Heart left ventricle (tissue), 16 donors: ENCODE data around the gene KPNA6. TPM values are rescaled to one million over a fixed set of nuclear protein-coding genes. Genes with fewer than 3 reads are reported as not detected.
"Not testable (repeated sequence)": the region's sequence is repeated elsewhere in the genome, so short reads cannot be mapped to it uniquely, and the experiment has no call there.

Source experiments
- ATAC-seq, 4 donors: fragments of 200-7000 bp; cut with Tn5 transposase; one replicate each; pipeline ENCODE4 v1.9.1; 2020 to 2022; ENCODE audit warnings: moderate library complexity in 4 of 4, mild to moderate bottlenecking in 3 of 4, moderate number of reproducible peaks in 1 of 4
- DNase-seq, 5 donors: peaks; one replicate each; pipeline ENCODE4 v3.0.0-alpha.2; 2020
- H3K27ac ChIP-seq, 12 donors: fragments of 200-600 bp; sonication (generic) in 4 of 12; one replicate each; pipeline versions ENCODE4 v1.5.0 to v1.8.0; 2016 to 2022; ENCODE audit warnings: mild to moderate bottlenecking in 2 of 12
- H3K27me3 ChIP-seq, 9 donors: fragments of 200-600 bp; sonication (generic) in 2 of 9; one replicate each; pipeline versions ENCODE4 v1.5.1 to v1.8.0; 2016 to 2022; ENCODE audit warnings: mild to moderate bottlenecking in 3 of 9
- H3K36me3 ChIP-seq, 9 donors: fragments of 200-600 bp; sonication (generic) in 2 of 9; one replicate each; pipeline versions ENCODE4 v1.5.0 to v1.8.0; 2018 to 2022; ENCODE audit warnings: mild to moderate bottlenecking in 2 of 9
- H3K4me1 ChIP-seq, 12 donors: fragments of 200-600 bp; sonication (generic) in 4 of 12; one replicate each; pipeline versions ENCODE4 v1.5.0 to v1.8.0; 2016 to 2022; ENCODE audit warnings: mild to moderate bottlenecking in 3 of 12
- H3K4me3 ChIP-seq, 12 donors: fragments of 200-600 bp; sonication (generic) in 4 of 12; one replicate each; pipeline versions ENCODE4 v1.5.0 to v1.8.0; 2017 to 2022; ENCODE audit warnings: mild to moderate bottlenecking in 9 of 12, moderate library complexity in 4 of 12
- H3K9me3 ChIP-seq, 12 donors: fragments of 200-600 bp; sonication (generic) in 4 of 12; one replicate each; pipeline versions ENCODE4 v1.5.0 to v1.8.0; 2016 to 2022; ENCODE audit warnings: mild to moderate bottlenecking in 1 of 12
- CTCF ChIP-seq, 12 donors: fragments of 200-600 bp; sonication (generic) in 4 of 12; IDR thresholded peaks; one replicate each; pipeline versions ENCODE4 v1.5.0 to v1.8.0; 2018 to 2022; ENCODE audit warnings: antibody characterized with exemption in 12 of 12, mild to moderate bottlenecking in 5 of 12
- POLR2A ChIP-seq, 2 donors: fragments of 450-650 bp; IDR thresholded peaks; one replicate each; pipeline ENCODE4 v1.6.1; 2017; ENCODE audit warnings: antibody characterized with exemption in 2 of 2, mild to moderate bottlenecking in 2 of 2, moderate library complexity in 2 of 2
- WGBS, 4 donors: extraction: QIAGEN DNeasy Blood & Tissue Kit in 2 of 4; methylation state at CpG; one replicate each; pipeline versions ENCODE4 v1.1.5 to v1.1.7; 2013 to 2018; 5-methylcytosine and 5-hydroxymethylcytosine counted together
- intact Hi-C, 10 donors: fragments of 100-400 bp; cut with DNase I; formaldehyde crosslinking; loops; one replicate each; pipeline versions ENCODE4 v1.11.1 to v1.14.2; 2022
- polyA plus RNA-seq, 2 donors: library from polyadenylated mRNA; stranded (reverse); fragments of 200-250 nt; gene quantifications; one replicate each; pipeline ENCODE4 v1.2.3, GENCODE V29; 2013
- total RNA-seq, 9 donors: library from RNA; depleted of rRNA in 2 of 9; stranded (reverse); fragments of >200 nt in 2 of 9; fragmentation: NEBNext Ultra II Directional in 3 of 9; extraction: Animal tissue kit (Norgen Biotek cat#: 25700) in 3 of 9; gene quantifications; one replicate each; pipeline versions ENCODE4 v1.1.0 to v1.2.4, GENCODE V29; 2016 to 2023
- donor health status: ischemic (EF 13 %, LVEDD 7.1; RV severe dilation, severe dysfunction).
- donor health status: healthy with polysubstance abuse.
- donor health status: DM: no; HTN: yes; CAD: no.
- donor health status: DM: no; HTN: no; CAD: no.
- donor health status: ischemic (EF 25% LVEDD 6.9; RV normal size, moderate dysfunction).
- donor health status: ischemic (EF 25% LVEDD 5.7; RV mildly dilated, moderate dysfunction).
- donor health status: healthy.
- donor health status: DM: yes; HTN: yes; CAD: no.
- donor health status: ischemic (EF 35%, LVEDD 5.7; RV mildly dilated, moderate dysfunction).
- donor health status: nonischemic (EF 11% LVEDD 7.7; RV severe dilation, severe dysfunction).
- donor health status: DM: yes; HTN: yes; CAD: no.
- donor health status: PGD.
- donor health status: ischemic (EF 29% LVEDD 5.4; RV normal size, mild dysfunction).
- donor health status: nonischemic (EF 23%, LVEDD 6.1; RV moderate dilation, normal function).

KPNA6 gene
- total and polyA plus RNA-seq, 11 donors: 10.2 to 99.2 (median 75.2) TPM

GRCh38 chr1:32115496-32115895 is 7.6 kb downstream of the KPNA6 start:
- intact Hi-C loops: no loop called here
- no peak overlapping the region for H3K27ac ChIP-seq
- peaks cover 0 to 9% (median 0%) of the 10 kb centered on the region in 9 donors for H3K36me3 ChIP-seq
- no peaks in the 10 kb centered on the region for H3K27me3 ChIP-seq
- H3K4me1 ChIP-seq: peaks cover 0 to 51% (median 27%) of the 10 kb centered on the region in 12 donors
- ATAC-seq (peak in 1 of 4 donors; percentile 25), DNase-seq (no peak)
- WGBS, 4 donors: 84 to 90% (median 89%) methylated on average over 5 of the region's 5 CpGs
- TF ChIP-seq CTCF (IDR thresholded peaks at IDR 0.05) (no peak), POLR2A (IDR thresholded peaks at IDR 0.05) (no peak)
- no peak overlapping the region for H3K4me3 ChIP-seq
- no peaks in the 10 kb centered on the region for H3K9me3 ChIP-seq

DNA sequence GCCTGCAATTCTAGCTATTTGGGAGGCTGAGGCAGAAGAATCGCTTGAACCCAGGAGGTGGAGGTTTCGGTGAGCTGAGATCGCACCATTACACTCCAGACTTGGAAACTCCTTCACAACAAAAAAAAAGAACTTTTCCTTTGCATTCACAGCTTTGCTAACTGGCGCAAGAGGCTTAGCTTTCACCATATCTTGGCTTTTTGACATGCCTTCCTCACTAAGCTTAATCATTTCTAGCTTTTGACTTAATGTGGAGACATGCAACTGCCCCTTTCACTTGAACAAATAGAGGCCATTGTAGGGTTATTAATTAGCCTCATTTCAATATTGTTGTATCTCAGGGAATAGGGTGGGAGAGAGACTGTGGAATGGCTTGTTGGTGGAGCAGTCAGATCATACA is 8.7 kb downstream of the KPNA6 start:
- no peak overlapping the region for H3K27ac ChIP-seq
- TF ChIP-seq CTCF (IDR thresholded peaks at IDR 0.05): no peak
- no peak for TF ChIP-seq POLR2A (IDR thresholded peaks at IDR 0.05)
- intact Hi-C loops: no loop called here
- no peak for DNase-seq
- H3K9me3 ChIP-seq: no peaks in the 10 kb centered on the region
- H3K4me3 ChIP-seq: no peak overlapping the region
- no peaks in the 10 kb centered on the region for H3K27me3 ChIP-seq
- 94 to 98% (median 97%) methylated on average over 4 of the region's 4 CpGs for WGBS, 4 donors
- peaks cover 0 to 9% (median 0%) of the 10 kb centered on the region in 9 donors for H3K36me3 ChIP-seq
- H3K4me1 ChIP-seq: peaks cover 0 to 51% (median 26%) of the 10 kb centered on the region in 12 donors
- ATAC-seq: no peak

DNA sequence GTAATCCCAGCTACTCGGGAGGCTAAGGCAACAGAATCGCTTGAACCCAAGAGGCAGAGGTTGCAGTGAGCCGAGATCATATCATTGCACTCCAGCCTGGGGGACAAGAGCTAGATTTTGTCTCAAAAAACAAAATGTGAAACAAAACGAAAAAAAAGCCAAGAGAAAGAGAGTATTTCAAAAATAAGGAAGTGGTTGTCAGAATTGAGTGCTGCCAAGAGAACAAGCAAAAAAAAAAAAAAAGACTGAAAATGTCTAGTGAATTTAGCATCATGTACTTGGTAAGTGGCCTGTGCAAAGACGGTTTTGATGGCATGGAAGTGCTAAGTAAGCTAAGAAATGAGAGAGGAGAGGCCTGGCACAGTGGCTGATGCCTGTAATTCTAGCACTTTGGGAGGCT is 14.3 kb downstream of the KPNA6 start:
- H3K4me1 ChIP-seq: peaks cover 0 to 38% (median 22%) of the 10 kb centered on the region in 12 donors
- DNase-seq (no peak), ATAC-seq (no peak)
- no peak for TF ChIP-seq CTCF (IDR thresholded peaks at IDR 0.05)
- TF ChIP-seq POLR2A (IDR thresholded peaks at IDR 0.05): no peak
- WGBS, 4 donors: 70 to 74% (median 72%) methylated on average over 5 of the region's 5 CpGs
- no peak overlapping the region for H3K27ac ChIP-seq
- peak overlapping the region in 1 of 12 donors; percentile 37 for H3K4me3 ChIP-seq
- intact Hi-C loops: no loop called here
- no peaks in the 10 kb centered on the region for H3K27me3 ChIP-seq
- no peaks in the 10 kb centered on the region for H3K9me3 ChIP-seq
- no peaks in the 10 kb centered on the region for H3K36me3 ChIP-seq

GRCh38 chr1:32123361-32123760 is 15.5 kb downstream of the KPNA6 start:
- H3K9me3 ChIP-seq, H3K27me3 ChIP-seq, H3K27ac ChIP-seq, H3K4me3 ChIP-seq, ATAC-seq, DNase-seq, H3K36me3 ChIP-seq, intact Hi-C loops: not testable (repeated sequence)
- WGBS, 4 donors: 92 to 98% (median 94%) methylated on average over 2 of the region's 2 CpGs
- H3K4me1 ChIP-seq: peaks cover 0 to 45% (median 32%) of the 10 kb centered on the region in 12 donors

DNA sequence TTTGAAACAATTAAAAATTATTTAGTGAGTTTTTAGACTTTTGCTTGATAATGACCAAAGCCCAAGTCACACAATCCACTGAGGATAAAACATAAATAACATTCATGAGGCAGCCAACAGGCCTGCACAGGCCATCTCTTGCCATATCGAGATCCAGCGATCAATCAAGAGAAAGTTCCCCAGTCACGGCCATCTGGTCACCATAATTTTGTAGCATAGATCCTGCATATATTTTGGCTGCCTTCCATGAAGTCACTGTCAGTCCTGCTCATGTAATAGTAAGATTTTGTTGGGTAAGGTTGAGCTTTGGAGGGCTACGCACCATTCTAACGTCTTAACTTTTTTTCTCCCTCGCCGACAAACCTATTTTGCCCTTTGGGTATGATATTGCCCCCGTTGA is 17.5 kb downstream of the KPNA6 start:
- no peak overlapping the region for H3K27ac ChIP-seq
- TF ChIP-seq CTCF (IDR thresholded peaks at IDR 0.05): no peak
- TF ChIP-seq POLR2A (IDR thresholded peaks at IDR 0.05): no peak
- H3K9me3 ChIP-seq: no peaks in the 10 kb centered on the region
- ATAC-seq (no peak), DNase-seq (no peak)
- intact Hi-C loops: no loop called here
- 91 to 94% (median 94%) methylated on average over 8 of the region's 8 CpGs for WGBS, 4 donors
- peaks cover 0 to 60% (median 37%) of the 10 kb centered on the region in 12 donors for H3K4me1 ChIP-seq
- H3K36me3 ChIP-seq: peaks cover 0 to 9% (median 0%) of the 10 kb centered on the region in 9 donors
- H3K4me3 ChIP-seq: no peak overlapping the region
- H3K27me3 ChIP-seq: no peaks in the 10 kb centered on the region
